GM21825 (cell line): ENCODE data around the gene ZSCAN22.
"Not testable (repeated sequence)": the region's sequence is repeated elsewhere in the genome, so short reads cannot be mapped to it uniquely, and the experiment has no call there.

Experiments
- ATAC-seq: cut with Tn5 transposase; IDR thresholded peaks from one replicate; pipeline ENCODE4 v1.9.1; 2021; ENCODE audit warnings: mild to moderate bottlenecking, moderate library complexity; ENCODE audit not compliant: unreplicated experiment

Gene ZSCAN22

GRCh38 chr19:58317476-58318072, 9.2 kb upstream of the ZSCAN22 start:
- no peak for ATAC-seq

GRCh38 chr19:58318297-58318696, 8.5 kb upstream of the ZSCAN22 start:
- ATAC-seq: no peak

DNA sequence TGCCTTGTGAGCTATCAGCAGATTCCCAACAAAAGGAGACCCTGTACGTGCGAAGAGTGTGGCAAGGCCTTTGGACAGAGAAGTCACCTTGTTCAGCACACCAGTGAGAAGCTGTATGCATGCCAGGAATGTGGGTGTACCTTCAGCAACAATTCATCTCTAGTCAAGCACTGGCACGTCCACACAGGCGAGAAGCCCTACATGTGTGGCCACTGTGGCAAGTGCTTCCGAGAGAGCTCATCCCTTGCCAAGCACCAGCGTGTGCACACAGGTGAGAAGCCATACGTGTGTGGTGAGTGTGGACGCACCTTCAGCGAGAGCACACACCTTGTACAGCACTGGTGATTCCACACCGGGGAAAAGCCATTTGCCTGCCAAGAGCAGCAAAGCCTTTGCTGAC, 7.6 kb upstream of the ZSCAN22 start:
- ATAC-seq: no peak

DNA sequence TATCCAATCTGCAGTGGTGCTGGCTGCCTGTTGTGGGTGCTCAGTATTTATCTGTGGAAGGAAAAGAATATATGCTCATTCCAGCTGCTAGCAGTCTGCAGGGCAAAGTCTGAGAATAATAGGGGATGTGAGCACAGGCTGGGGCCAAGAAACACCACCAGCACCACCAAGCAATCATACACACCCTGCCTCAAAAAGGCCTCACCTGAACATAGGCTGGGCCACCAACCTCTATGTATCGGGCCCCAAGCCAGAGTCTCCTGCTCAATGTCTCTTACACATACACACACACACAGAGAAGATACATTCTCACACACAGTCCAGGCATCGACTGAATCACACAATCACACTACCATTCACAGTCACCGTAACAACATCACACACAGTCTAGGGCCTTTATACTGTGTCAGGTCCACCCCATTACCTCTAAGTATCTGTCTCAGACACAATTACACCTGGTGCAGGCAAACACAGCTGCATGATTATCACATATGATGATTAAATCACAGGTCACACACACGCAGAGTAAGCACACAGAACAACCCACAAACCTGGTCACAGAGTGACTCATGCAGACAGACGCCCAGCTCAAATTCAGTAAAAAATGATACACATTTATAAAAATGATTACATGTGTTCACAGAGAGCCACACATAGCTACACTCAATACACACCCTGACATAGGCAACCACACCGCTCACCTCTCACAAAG, 1.3 kb upstream of the ZSCAN22 start:
- no peak for ATAC-seq

GRCh38 chr19:58326501-58326913, 287 bp upstream of the ZSCAN22 start:
- ATAC-seq: no peak

DNA sequence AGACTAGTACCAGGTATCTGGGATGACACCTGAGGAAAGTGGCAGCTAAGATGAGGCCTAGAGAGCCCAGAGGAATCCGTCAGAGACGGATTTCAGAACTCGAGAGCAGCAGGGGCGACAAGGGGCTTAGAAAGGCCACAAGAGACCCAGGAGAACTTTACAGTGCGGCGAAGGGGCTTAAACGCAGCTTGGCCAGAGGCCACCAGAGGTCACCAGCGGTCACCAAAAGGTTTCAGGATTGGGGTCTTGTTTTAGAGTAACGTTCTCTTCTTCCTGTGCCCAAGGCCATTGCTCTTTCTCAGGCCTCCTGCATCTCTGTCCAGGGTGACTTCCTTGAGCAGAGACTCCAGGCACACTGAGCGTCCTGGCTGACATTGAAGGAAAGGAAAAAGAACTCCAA, 2.2 kb downstream of the ZSCAN22 start:
- no peak for ATAC-seq

DNA sequence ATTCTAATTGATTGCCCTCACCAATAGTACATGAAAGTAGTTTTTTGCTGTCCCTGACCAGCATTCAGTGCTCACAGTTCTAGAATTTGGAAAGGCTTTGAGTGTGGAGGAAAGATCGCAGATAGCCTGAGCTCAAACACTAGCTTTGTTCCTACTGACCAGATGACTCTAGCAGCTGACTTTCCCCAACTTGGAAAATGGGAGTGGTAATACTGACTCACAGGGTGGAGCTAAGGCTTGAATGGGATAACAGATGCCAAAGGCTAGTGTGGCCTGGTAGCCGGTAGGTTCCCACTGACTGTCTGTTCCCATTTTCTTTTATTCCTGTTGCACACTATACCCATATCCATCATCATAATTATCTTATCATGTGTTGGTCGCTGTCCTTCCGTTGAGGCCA, 3.7 kb downstream of the ZSCAN22 start:
- ATAC-seq: no peak

- ATAC-seq: no peak
These were observed 5.9 kb downstream of the ZSCAN22 start for GRCh38 chr19:58332697-58333096.

DNA sequence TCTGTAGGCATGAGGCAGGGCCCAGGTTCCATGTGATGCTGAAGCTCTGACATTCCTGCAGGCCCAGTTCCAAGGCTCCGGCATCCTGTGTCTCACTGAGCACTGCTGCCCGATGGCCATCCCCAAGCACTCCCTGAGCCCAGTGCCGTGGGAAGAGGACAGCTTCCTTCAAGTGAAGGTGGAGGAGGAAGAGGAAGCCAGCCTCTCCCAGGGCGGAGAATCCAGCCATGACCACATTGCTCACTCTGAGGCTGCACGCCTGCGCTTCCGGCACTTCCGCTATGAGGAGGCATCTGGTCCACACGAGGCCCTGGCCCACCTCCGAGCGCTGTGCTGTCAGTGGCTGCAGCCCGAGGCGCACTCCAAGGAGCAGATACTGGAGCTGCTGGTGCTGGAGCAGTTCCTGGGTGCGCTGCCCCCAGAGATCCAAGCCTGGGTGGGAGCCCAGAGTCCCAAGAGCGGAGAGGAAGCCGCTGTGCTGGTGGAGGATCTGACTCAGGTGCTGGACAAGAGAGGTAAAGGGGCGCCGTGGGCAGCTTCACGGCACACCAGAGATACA, 8.0 kb downstream of the ZSCAN22 start:
- ATAC-seq: no peak

- ATAC-seq: no peak
These were observed 8.8 kb downstream of the ZSCAN22 start for GRCh38 chr19:58335630-58336029.

DNA sequence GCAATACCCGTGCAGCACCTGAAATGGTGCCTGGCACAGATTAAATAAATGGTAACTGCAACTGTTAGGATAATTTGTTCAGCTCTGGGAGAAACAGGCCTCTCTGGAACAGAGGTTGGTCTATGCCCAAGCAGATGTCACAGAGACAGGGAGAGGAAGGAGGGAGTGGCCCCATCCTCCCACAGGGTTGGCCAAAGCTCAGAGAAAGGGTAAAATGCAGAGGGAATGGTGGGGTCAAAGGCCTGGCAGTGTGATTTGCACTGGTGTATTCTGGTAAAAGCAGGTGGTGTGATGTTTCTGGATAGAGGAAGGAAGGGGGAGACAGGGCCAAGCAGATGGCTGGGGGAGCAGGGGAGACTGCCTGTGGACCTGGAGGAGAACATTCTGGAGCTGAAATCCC, 9.4 kb downstream of the ZSCAN22 start:
- ATAC-seq: no peak

DNA sequence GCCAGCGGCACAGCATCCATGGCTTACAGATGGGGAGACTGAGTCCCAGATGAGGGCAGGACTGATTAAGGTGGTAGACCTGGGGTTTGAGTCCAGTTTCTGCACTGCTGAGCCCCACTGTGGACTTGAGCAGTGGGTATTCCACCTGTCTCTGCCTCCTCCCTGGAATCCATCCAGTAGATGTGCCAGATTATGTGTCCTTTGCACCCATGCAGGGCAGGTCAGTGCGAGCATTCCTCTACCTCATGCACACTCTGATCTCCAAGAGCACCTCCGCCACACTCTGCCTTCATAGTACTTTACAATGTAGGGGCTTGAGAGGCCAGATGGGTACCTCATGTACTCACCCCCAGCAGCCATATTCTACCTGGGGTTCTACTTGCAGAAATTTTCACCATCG, 10.0 kb downstream of the ZSCAN22 start:
- ATAC-seq: no peak

DNA sequence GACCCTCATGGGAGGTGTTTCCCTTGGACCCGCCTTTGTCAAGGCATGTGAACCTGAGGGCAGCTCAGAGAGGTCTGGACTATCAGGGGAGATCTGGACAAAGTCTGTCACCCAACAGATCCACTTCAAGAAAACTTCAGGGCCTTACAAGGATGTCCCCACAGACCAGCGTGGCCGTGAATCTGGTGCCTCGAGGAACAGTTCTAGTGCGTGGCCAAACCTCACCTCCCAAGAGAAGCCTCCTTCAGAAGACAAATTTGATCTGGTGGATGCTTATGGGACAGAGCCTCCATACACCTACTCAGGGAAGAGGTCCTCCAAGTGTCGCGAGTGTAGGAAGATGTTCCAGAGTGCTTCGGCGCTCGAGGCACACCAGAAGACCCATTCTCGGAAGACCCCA, 11.5 kb downstream of the ZSCAN22 start:
- ATAC-seq: no peak

- ATAC-seq: no peak
These were observed 12.2 kb downstream of the ZSCAN22 start for GRCh38 chr19:58338825-58339558.

DNA sequence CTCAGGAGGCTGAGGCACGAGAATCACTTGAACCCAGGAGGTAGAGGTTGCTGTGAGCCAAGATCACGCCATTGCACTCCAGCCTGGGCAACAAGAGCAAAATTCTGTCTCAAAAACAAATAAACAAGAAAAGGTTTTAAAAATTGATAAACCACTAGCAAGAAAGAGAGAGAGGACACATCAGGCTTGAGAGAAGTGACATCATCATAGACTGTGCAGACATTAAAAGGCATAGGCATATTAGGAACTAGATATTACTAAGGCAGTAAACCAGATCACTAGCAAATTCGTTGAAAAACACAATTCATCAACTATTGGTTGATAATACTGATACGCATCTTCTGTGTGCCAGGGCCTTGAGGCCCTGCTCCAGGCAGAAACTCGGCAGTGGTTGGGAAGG, 18.8 kb downstream of the ZSCAN22 start:
- no peak for ATAC-seq

DNA sequence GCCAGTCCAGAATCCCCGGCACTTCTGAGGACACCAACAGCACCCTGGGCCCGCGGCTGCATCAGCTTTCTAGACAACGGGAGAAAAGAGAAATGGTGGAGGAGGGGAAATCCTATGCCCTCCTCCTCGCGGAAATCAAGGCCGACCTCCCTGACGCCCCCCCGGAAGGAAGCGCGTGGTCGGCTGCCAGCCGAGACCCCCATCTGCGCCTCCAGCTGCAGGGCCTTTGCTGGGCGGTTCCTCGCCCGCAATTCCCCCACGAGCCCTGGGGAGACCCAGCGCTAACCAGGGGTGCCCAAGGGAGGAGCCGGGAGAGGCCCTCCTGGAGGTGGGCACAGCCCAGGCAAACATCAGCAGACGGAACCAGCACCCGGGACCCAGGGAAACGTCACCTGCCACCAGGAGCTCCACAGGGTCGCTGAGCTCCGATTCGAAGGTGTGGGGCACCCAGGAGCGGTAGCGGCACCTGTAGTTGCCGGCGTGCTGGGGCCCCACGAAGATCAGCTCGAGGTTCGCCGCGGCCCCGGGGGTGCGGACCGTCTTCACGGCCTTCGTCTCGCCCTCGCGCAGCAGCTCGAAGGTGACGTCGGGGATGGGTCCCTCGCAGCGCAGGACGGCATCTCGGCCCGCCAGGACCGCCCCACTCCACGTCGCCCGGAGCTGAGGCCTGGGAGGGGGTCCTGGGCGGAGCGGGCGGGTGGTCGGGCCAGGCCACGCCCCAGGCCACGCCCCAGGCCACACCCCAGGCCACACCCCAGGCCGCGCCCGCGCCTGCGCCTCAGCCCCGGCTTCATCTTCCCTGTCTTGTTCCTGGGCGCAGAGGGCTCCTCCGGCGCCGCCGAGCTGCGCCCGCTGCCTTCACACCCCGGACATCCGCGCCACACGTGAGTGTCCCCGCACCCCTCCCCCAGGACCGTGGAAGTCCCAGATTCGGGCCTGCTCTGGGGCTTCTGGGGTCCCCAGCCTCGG, 20.5 kb downstream of the ZSCAN22 start:
- ATAC-seq: peak; percentile 81

DNA sequence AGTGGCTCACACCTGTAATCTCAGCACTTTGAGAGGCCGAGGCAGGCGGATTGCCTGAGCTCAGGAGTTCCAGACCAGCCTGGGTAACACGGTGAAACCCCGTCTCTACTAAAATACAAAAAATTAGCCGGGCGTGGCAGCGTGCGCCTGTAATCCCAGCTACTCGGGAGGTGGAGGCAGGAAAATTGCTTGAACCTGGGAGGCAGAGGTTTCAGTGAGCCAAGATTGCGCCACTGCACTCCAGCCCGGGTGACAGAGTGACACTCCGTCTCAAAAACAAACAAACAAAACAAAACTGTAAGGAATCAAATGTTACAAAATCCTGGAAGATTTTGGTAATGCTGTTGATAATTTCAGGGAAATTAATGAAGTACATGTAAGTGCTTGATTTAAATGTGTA, 21.3 kb downstream of the ZSCAN22 start:
- not testable (repeated sequence) for ATAC-seq

DNA sequence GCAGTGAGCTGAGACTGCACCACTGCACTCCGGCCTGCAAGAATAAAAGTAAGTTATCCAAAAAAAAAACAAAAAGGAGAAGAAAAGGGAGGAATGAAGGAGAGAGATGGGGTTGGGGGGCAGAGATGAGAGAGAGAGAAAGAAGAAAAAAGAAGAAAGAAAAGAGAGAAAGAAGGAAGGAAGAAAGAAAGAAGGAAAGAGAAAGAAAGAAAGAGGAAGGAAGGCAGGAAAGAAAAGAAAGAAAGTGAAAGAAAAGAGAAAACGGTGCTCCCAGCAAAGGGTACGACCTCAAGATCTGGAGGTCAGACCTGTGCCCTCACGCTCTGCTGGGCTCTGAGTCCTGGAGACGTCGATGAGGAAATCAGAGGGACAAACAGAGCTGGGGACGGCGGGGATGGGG, 22.8 kb downstream of the ZSCAN22 start:
- ATAC-seq: no peak

GRCh38 chr19:58350001-58350861, 23.4 kb downstream of the ZSCAN22 start:
- ATAC-seq: no peak
